ENCODE results near the gene KIR3DL2.
"Not testable (repeated sequence)": the region's sequence is repeated elsewhere in the genome, so short reads cannot be mapped to it uniquely, and the experiment has no call there.

The KIR3DL2 gene

DNA sequence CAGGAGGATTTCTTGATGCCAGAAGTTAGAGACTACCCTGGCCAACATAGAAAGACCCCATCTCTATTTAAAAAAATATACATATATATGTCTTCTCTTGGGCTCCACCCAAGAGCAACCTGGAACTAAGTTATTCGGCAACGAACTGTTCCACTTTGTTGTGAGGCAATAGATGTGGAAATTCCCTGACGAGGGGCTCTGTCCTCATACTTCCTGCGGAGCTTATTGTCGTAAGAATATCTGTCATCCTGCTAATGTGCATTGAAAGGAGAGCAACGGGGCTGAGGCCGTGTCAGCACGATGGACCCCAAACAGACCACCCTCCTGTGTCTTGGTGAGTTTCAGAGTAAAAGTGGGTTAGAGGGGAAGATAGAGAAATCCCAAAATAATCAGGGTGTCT is 23.7 kb downstream of the KIR3DL2 start, which contains the start of gene FCAR:
FCAR (plus strand) TSS at position 246 of the 400 bp plus-strand sequence; CDS start at position 301, 55 bp downstream.
- DNase-seq, result no peak

DNA sequence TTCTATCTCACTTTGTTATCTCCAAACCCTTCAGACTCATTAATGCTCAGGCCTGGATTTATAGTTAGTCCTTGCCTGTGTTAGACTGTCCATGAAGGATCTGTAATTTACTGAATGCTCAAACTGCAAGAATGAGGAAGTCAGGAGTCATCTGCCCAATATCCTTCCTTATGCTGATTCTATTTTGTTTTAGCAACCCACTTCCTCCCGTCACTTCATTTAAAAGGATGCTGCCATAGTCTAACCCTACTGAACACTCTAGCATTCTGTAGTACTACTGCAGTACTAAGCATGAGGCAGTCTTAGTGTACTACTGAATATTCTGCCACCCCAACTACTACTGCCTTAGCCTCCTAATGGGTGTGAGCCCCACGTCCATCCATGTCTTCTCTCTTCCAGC is 25.3 kb downstream of the KIR3DL2 start:
- DNase-seq, result no peak

DNA sequence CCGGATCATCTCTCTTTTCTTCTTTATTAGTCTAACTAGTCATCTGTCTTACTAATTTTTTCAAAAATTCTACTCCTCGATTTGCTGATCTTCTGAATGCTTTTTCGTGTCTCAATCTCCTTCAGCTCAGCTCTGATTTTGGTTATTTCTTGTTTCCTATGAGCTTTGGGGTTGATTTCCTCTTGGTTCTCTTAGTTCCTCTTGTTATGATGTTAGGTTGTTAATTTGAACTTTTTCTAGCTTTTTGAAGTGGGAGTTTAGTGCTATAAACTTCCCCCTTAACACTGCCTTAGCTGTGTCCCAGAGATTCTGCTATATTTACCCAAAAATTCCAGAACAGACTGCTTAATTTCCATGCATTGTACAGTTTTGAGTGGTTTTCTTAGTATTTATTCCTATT is 27.2 kb downstream of the KIR3DL2 start:
- DNase-seq, result no peak

DNA sequence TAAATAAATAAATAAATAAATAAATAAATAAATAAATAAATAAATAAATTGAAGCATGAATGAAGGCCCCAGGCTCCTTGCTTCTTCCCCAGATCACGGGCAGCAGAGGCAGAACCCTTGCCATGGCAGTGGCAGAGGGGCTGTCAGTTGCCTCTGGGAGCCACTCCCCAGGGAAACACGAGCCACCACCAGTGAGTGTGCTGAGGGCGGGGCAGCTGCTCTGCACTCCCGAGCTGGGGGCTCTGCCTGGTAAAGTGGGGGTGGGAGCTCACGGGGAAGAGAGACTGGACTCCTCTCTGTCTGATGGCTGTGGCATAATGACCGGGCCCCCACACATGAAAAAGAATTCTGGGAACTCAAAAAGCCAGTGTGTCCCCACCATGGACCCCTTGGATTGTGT is 31.6 kb downstream of the KIR3DL2 start:
- no peak for DNase-seq

DNA sequence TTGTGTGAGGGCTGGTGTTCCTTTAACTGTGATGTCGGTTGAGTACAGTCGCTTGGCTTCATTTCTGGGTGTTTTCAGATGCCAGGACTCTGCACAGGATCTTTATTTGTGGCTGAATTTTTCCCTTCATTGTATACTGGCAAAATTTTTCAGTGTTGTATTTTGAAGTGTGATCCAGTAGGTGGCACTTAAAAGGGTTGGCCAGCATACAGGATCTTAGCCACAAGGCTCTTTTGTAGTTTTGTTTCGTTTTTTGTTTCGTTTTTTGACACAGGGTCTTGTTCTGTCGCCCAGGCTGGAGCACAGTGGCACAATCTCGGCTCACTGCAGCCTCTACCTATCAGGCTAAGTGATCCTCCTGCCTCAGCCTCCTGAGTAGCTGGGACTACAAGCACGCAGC is 32.5 kb downstream of the KIR3DL2 start:
- DNase-seq, result no peak

DNA sequence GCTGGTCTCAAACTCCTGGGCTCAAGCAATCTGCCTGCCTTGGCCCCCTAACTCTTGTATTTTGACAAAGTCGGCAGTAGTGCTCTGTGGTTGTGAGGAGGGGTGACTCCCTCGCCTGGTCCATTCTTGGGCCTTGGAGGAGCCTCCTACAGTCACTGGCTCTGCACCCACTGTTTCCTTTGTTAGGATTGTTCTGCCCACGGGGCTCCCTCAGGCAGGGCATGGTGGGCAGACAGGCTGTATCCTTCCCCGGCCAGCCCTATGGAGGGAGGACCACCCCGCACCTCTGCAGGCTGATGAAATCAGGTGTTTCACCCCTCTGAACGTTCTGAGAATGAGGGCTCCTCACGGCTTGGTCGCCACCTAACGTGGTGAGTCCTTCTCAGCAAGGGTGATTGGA is 33.0 kb downstream of the KIR3DL2 start:
- no peak for DNase-seq

DNA sequence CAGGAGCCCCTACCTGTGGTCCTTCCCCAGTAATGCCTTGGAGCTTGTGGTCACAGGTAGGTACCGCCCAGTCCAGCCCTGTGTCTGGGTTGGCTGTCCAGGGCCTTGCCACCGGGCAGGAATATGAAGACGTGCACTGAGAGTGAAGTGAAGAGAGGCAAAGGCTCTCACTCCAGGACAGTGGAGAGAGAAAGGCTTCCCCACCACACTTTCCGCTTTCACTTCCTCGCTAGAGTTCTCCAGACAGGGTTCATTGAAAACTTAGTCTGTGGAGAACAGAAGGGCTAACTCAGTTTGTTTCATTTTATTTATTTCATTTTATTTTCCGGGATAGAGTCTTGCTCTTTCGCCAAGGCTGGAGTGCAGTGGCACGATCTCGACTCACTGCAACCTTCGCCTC is 38.0 kb downstream of the KIR3DL2 start:
- DNase-seq, result no peak

DNA sequence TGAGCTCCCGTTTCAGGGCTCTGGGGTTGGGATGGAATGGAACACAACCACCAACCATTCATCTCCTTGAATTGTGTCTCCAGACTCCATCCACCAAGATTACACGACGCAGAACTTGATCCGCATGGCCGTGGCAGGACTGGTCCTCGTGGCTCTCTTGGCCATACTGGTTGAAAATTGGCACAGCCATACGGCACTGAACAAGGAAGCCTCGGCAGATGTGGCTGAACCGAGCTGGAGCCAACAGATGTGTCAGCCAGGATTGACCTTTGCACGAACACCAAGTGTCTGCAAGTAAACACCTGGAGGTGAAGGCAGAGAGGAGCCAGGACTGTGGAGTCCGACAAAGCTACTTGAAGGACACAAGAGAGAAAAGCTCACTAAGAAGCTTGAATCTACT is 39.3 kb downstream of the KIR3DL2 start:
- no peak for DNase-seq

DNA sequence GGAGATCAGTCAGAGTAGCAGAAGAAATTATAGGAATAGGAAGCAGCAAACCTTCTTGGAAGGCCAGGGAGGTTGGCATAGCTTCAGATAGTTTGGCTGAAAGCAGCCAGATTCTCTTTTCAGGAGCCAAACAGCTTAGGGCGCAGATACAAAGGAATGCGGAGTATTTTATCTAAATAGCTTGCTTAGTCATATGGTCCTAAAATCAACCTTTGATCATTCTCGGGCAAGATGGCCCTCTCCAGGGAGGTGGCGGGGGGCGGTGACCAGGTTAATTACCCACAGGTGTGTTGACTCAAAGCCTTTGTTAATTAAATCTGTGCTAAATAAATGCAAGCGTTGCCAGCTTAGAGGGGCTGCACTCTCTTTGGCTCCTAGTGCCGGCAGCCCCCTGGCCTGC is 43.2 kb downstream of the KIR3DL2 start:
- DNase-seq, result no peak

DNA sequence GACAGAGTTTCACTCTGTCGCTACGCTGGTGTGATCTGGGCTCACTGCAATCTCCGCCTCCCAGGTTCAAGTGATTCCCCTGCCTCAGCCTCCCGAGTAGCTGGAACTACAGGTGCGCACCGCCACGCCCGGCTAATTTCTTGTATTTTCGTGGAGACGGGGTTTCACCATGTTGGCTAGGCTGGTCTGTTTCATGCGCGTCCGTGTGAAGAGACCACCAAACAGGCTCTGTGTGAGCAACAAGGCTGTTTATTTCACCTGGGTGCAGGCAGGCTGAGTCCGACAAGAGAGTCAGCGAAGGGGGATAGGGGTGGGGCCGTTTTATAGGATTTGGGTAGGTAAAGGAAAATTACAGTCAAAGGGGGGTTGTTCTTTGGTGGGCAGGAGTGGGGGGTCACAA is 43.9 kb downstream of the KIR3DL2 start:
- not testable (repeated sequence) for DNase-seq

DNA sequence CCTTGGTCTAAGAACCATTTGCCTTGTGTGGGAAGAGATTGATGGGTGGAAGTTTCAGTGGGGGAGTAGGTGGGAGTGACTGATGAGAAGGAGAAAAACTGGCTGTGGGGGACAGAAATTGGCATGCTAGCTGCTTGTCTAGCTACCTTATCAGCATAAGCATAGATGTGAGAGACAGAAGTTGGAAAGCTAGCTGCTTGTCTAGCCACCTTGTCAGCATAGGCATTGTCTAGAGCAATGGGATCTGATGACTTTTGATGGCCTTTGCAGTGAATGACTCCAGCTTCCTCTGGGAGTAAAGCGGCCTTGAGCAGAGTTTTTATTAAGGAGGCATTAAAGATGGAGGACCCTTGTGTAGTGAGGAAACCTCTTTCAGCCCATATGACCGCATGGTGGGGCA is 45.8 kb downstream of the KIR3DL2 start:
- no peak for DNase-seq

DNA sequence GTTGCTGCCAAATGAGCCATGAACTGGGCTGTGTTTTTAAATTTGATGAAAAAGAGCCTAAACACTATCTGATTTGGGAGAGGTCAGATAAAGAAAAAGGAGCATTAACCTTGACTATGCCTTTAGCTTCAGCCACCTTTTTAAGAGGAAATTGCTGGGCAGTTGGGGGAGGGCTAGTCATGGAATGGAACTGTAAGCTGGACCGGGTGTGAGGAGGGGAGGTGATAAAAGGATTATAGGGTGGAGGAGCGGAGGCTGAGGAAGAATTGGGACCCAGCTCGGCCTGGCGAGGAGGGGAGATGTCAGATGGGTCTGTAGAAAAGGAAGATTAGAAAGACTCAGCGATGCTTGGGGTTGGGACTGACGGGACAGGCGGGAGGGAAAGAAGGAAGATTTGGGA is 48.4 kb downstream of the KIR3DL2 start:
- DNase-seq, result not testable (repeated sequence)

DNA sequence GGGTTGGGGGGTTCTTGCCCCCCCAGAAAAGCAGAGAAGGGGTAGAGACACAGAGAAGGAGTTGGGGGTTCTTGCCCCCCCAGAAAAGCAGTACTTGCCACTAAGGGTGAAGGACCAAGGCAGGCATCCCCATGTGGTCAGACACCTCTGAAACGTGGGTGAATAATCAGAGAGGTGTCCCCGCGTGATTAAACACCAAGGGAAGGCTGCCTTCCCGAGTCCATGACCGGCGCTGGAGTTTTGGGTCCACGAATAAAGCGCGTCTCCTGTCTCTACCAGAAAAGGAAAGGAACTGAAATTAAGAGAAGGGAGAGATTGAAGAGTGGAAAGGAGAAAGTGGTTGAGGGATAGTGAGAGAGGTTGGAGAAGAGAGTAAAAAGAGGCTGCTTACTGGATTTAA is 49.4 kb downstream of the KIR3DL2 start:
- not testable (repeated sequence) for DNase-seq

DNA sequence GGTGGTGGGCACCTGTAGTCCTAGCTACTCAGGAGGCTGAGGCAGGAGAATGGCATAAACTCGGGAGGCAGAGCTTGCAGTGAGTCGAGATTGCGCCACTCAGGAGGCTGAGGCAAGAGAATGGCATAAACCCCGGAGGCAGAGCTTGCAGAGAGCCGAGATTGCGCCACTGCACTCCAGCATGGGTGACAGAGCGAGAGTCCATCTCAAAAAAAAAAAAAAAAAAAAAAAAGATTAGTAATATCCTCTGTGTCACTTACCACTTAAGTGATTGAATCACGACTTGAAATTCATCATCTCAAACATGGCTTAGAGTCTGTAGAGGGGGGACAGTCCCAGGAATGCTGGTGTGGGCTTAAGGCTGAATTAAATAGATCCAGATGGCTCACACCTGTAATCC is 50.9 kb downstream of the KIR3DL2 start:
- not testable (repeated sequence) for DNase-seq

DNA sequence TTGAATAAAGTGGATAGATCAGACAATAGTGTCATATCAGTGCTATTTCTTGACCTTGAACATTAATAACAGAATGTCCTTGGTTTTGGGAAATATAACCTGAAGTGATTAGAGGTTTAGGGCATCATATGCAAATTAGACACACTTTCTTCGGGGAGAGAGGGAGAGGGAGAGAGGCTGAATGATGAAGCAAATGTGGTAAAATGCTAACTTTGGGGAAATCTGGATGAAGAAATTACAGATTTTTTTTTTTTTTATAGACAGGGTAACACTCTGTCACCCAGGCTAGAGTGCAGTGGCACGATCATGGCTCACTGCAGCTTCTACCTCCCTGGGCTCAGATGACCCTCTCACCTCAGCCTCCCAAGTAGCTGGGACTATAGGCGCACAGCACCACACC is 51.8 kb downstream of the KIR3DL2 start:
- no peak for DNase-seq

DNA sequence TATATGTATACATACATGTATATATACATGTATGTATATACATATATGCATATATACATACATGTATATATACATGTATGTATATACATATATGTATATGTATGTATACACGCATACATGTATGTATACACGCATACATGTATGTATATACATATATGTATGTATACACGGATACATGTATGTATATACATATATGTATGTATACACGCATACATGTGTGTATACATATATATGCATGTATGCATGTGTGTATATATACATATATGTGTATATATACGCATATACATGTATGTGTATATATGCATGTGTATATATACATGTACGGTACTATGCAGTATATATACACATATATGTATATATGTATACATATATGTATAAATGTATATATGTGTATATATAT is 53.1 kb downstream of the KIR3DL2 start:
- DNase-seq, result no peak

DNA sequence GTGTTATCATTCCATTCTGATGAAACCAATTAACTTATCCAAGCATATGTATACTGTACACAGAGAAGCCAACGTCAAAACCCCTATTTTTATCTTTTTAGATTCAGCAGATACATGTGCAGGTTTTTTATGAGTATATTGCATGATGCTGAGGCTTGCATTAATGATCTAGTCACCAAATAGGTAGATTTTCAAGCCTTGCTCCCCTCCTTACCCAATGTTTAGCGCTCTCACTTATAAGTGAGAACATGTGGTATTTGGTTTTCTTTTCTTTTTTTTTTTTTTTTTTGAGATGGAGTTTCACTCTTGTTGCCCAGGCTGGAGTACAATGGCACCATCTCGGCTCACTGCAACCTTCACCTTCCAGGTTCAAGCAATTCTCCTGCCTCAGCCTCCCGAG is 54.0 kb downstream of the KIR3DL2 start:
- not testable (repeated sequence) for DNase-seq

DNA sequence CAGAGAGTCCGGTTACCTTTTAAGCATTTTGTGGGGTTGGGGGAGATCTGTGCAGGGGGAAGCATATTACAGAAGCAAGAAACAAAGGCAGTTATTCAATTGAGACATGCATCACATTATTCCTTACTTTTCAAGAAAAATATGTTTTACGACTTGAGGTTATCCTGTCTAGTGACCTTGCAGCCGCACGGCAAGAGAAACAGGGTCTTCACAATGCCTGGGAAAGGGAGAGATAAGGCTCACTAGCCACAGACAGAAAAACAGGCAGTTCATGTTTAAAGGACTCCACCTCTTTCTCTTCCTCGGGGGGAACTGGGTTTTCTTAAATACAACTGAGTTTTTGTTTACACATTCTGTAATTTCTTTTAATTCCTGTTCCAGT is 55.2 kb downstream of the KIR3DL2 start:
- DNase-seq, result no peak

DNA sequence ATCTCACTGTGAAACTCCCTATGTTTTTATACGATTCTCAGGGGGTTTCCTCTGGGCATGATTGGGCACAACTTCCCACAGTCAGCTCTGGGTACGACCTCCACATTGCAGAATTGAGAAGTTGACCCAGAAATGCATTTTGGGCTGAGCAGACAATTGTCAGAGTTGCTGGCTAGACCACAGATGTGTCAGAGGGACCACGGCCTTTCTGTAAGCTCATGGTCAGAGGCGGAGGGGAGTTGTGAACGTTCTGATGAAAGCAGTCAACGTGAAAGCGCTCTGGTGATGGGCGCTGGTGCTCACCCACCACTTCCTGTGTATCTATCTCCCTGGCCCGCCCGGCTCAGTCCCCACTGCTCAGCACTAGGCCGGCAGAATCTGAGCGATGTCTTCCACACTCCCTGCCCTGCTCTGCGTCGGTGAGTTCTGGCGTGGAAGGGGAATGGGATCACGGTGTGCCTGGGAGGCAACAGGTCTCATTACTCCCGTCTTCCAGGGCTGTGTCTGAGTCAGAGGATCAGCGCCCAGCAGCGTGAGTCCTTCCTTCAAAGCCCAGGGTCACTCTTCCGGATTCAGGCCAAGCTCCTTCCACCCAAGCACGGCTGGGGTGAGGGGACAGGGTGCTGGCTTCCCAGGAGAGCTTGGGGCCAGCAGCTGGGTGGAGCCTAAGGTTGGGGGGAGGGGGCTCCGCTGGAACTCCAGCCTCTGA is 55.7 kb downstream of the KIR3DL2 start, which contains the start of gene NCR1:
NCR1 (plus strand) TSS at position 346 of the 709 bp plus-strand sequence; CDS start at position 386, 40 bp downstream.
- no peak for DNase-seq

DNA sequence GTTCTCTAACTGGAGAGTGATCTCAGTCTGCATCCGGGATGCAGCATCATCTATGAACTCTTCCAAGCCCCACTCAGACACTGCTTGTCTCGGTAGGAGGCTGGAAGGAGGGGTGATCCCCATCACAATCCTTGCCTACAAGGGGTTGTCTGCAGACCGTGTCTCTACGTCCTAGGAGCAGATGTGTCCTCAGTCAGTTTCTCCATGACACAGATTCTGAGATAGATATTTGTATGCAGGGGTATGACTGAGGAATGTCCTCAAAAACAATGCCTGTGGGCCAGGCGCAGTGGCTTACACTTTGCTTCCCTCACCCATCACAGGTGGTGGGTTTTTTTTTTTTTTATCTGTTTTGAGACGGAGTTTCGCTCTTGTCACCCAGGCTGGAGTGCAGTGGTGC is 56.6 kb downstream of the KIR3DL2 start:
- no peak for DNase-seq

DNA sequence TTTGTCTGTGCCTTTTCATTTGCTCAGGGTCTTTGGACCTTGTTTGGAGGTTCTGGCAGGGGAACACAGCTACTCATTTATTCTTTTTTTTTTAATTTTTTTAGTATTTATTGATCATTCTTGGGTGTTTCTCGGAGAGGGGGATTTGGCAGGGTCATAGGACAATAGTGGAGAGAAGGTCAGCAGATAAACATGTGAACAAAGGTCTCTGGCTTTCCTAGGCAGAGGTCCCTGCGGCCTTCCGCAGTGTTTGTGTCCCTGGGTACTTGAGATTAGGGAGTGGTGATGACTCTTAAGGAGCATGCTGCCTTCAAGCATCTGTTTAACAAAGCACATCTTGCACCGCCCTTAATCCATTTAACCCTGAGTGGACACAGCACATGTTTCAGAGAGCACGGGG is 57.7 kb downstream of the KIR3DL2 start:
- DNase-seq, result not testable (repeated sequence)
